Measurements from ENCODE around the gene PREB. TPM values are rescaled to one million over a fixed set of nuclear protein-coding genes. Genes with fewer than 3 reads are reported as not detected.

PREB gene
- total and polyA plus RNA-seq, 2 of the 13 experiments (the other 11 are each of a cell fraction or from before 2014, with no cell fraction given), result 112 to 192 TPM

DNA sequence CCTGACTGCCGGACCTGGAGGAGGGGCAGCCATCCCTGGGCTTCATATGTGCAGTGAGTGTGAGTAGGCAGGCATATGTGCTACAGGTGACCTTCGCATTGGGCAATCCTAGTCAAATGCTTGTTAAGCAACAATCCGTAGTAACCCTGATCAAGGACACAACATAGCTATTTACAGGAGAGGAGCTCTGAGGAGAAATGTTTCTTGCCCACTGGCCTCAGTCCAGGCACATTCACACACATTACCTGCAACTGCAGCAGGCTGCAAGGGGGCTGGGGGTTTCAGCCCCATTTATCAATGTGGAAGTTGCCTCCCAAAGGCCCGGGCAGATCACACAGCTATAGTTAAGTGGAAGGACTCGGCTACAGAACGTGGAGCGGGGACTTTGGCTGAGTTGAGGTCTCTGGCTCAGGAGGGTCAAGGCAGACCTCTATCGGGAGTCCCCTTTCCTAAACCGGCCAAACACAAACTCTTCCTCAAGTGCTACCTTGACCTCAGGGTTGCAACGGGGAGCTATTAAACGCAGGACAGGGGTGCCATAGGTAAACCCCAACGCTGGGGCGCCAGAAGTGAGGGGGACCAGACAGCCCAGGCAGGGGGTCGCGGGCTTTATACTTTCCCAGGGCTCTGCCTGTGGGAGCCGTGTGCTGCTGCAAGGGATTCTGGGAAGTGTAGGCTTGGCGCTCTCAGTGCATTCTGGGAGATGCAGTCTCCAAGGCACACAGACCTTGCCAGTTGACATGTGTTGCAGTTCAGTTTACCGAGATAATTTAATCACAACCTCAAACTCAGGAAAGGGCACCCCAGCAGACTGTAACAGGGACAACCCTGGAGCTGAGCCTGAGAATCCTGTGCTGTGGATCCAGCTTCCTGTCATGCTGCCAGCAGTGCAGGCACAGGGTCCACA, 38.4 kb downstream of the PREB start (continued):
- TF ChIP-seq SP1 (IDR thresholded peaks at IDR 0.05) (no peak), SP1 (CRISPR knock-in tag; IDR thresholded peaks at IDR 0.05) (no peak), ZSCAN21 (CRISPR knock-in tag; IDR thresholded peaks at IDR 0.05; ENCODE audit: borderline replicate concordance) (peak; percentile 93; the same call in 1 of the 2 replicates), KDM2A (CRISPR knock-in tag; IDR thresholded peaks at IDR 0.05; ENCODE audit: borderline replicate concordance, low read depth) (peak; percentile 80), NFYB (CRISPR knock-in tag; IDR thresholded peaks at IDR 0.05) (no peak), TMF1 (CRISPR knock-in tag; IDR thresholded peaks at IDR 0.05; ENCODE audit: low read depth) (no peak), ZNF263 (CRISPR knock-in tag; IDR thresholded peaks at IDR 0.05) (peak; percentile 88), ZNF816 (CRISPR knock-in tag; IDR thresholded peaks at IDR 0.05; ENCODE audit: borderline replicate concordance) (peak; percentile 74; the same call in 1 of the 2 replicates)

GRCh38 chr2:27095427-27095744, 39.0 kb downstream of the PREB start:
- WGBS (ENCODE audit: low lambda C conversion rate), result 0% methylated on average over 2 of the region's 2 CpGs
- Histone ChIP-seq H3K9me3 (ENCODE audit: low read length) (no peaks in the 10 kb centered on the region), H3K4me2 (ENCODE audit: low read depth, low read length) (peak overlapping the region; percentile 96), H2AFZ (ENCODE audit: low read length) (no peak overlapping the region), H3K27me3 (ENCODE audit: control insufficient read depth in 1 of 2, insufficient read depth in 2 of 2, low read length in 2 of 2) (no peaks in the 10 kb centered on the region), H3K4me1 (ENCODE audit: insufficient read depth, low read length) (peaks cover 68% of the 10 kb centered on the region), H3K27ac (ENCODE audit: extremely low read length, insufficient read depth, low read length) (peak overlapping the region; percentile 97), H3K79me2 (ENCODE audit: insufficient read depth, low read length) (peaks cover 30% of the 10 kb centered on the region), H4K20me1 (ENCODE audit: insufficient read depth, low read length) (no peaks in the 10 kb centered on the region), H3K36me3 (replicated peaks in 1 of 2; ENCODE audit: control insufficient read depth in 1 of 2, insufficient read depth in 2 of 2, low read length in 2 of 2) (peaks cover 4 to 42% of the 10 kb centered on the region in 2 experiments), H3K4me3 (replicated peaks in 1 of 3; ENCODE audit: insufficient read depth in 1 of 3, low read depth in 2 of 3, low read length in 3 of 3) (peak overlapping the region in 1 of 3 experiments; percentile 61; a peak in 2 of 6 replicates), H3K9ac (ENCODE audit: insufficient read depth, low read depth, low read length) (peak overlapping the region; percentile 79)
- CTCF ChIA-PET (ENCODE audit: low intra/inter-chr PET ratio, low total read pairs), result interaction anchor here (1.6 kb wide), 1 partner anchor 185 kb away, joined by 5 read pairs; no protein-coding TSS in a partner anchor
- DNase-seq (ENCODE audit: low spot score) (no peak), FAIRE-seq (no peak), ATAC-seq (no peak)
- BruUV-seq (replicated peaks), result no TSS peak
- in situ Hi-C loops (cut with HindIII; ENCODE audit: extremely low pct_ligation_motif_present, low pct_unique_long_range_greater_than_20kb), result loop anchor here (5.0 kb wide), 2 partner anchors 102 to 187 kb away; partner anchors contain the start of gene TRIM54
- intact Hi-C loops (cut with micrococcal nuclease; ENCODE audit: unreplicated experiment), result loop anchor here (5.0 kb wide), 2 partner anchors 117 to 197 kb away; partner anchors contain the start of genes ATRAID and SLC5A6
- POLR2A ChIA-PET, result interaction anchor here (0.8 to 4.5 kb wide), 20 partner anchors 9 to 198 kb away, joined by 3 to 40 read pairs (median 4); partner anchors contain the start of genes ABHD1, AGBL5, KHK and OST4
- TF ChIP-seq, protein P1, sequence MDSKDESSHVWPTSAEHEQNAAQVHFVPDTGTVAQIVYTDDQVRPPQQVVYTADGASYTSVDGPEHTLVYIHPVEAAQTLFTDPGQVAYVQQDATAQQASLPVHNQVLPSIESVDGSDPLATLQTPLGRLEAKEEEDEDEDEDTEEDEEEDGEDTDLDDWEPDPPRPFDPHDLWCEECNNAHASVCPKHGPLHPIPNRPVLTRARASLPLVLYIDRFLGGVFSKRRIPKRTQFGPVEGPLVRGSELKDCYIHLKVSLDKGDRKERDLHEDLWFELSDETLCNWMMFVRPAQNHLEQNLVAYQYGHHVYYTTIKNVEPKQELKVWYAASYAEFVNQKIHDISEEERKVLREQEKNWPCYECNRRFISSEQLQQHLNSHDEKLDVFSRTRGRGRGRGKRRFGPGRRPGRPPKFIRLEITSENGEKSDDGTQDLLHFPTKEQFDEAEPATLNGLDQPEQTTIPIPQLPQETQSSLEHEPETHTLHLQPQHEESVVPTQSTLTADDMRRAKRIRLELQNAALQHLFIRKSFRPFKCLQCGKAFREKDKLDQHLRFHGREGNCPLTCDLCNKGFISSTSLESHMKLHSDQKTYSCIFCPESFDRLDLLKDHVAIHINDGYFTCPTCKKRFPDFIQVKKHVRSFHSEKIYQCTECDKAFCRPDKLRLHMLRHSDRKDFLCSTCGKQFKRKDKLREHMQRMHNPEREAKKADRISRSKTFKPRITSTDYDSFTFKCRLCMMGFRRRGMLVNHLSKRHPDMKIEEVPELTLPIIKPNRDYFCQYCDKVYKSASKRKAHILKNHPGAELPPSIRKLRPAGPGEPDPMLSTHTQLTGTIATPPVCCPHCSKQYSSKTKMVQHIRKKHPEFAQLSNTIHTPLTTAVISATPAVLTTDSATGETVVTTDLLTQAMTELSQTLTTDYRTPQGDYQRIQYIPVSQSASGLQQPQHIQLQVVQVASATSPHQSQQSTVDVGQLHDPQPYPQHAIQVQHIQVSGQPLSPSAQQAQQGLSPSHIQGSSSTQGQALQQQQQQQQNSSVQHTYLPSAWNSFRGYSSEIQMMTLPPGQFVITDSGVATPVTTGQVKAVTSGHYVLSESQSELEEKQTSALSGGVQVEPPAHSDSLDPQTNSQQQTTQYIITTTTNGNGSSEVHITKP (CRISPR knock-in tag; IDR thresholded peaks at IDR 0.05; ENCODE audit: low read depth), result no peak
- TF ChIP-seq BRF2 (CRISPR knock-in tag; IDR thresholded peaks at IDR 0.05) (no peak), HDAC1 (CRISPR knock-in tag; IDR thresholded peaks at IDR 0.05) (no peak), THAP11 (CRISPR knock-in tag; IDR thresholded peaks at IDR 0.05) (no peak), GATA4 (IDR thresholded peaks at IDR 0.05; ENCODE audit: borderline replicate concordance, low read depth) (no peak), ZSCAN31 (CRISPR knock-in tag; IDR thresholded peaks at IDR 0.05; ENCODE audit: low read depth) (no peak), SMAD1 (CRISPR knock-in tag; IDR thresholded peaks at IDR 0.05; ENCODE audit: borderline replicate concordance, low read depth) (no peak), TBP (CRISPR knock-in tag; IDR thresholded peaks at IDR 0.05) (no peak), TCF7L2 (IDR thresholded peaks at IDR 0.05; ENCODE audit: low read depth, low read length) (no peak), ZNF567 (CRISPR knock-in tag; IDR thresholded peaks at IDR 0.05; ENCODE audit: borderline replicate concordance) (no peak)
- TF ChIP-seq, protein P2, sequence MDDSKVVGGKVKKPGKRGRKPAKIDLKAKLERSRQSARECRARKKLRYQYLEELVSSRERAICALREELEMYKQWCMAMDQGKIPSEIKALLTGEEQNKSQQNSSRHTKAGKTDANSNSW (CRISPR knock-in tag; IDR thresholded peaks at IDR 0.05; ENCODE audit: borderline replicate concordance), result no peak

All from HepG2 (cell line).